Activated CD8-positive, alpha-beta memory T cell treated with anti-CD3 and anti-CD28 coated beads, Interleukin-2, amount 50 U/mL, for 1 hour (primary cell): Measurements from ENCODE around the gene LRRK1.

ENCODE experiments used
- DNase-seq: peaks from one replicate; pipeline ENCODE4 v3.0.0-alpha.2; 2020; ENCODE audit errors: extremely low read depth

The LRRK1 gene

GRCh38 chr15:101042320-101042719 is 123.2 kb downstream of the LRRK1 start:
- DNase-seq = no peak

GRCh38 chr15:101043011-101043410 is 123.9 kb downstream of the LRRK1 start:
- no peak for DNase-seq

GRCh38 chr15:101043911-101044624 is 124.9 kb downstream of the LRRK1 start:
- DNase-seq = no peak

GRCh38 chr15:101044625-101045235 is 125.6 kb downstream of the LRRK1 start:
- DNase-seq = no peak

- no peak for DNase-seq
These were observed 126.1 kb downstream of the LRRK1 start for GRCh38 chr15:101045236-101045646.

GRCh38 chr15:101045835-101046691 is 126.9 kb downstream of the LRRK1 start:
- no peak for DNase-seq

- DNase-seq = no peak
These were observed 127.7 kb downstream of the LRRK1 start for GRCh38 chr15:101046826-101047225.

- DNase-seq = no peak
These were observed 128.2 kb downstream of the LRRK1 start for GRCh38 chr15:101047301-101047781.

GRCh38 chr15:101048176-101048575 is 129.0 kb downstream of the LRRK1 start:
- DNase-seq = no peak

- no peak for DNase-seq
These were observed 129.4 kb downstream of the LRRK1 start for GRCh38 chr15:101048581-101049030.

GRCh38 chr15:101049282-101049681 is 130.1 kb downstream of the LRRK1 start:
- DNase-seq = no peak

- DNase-seq = no peak
These were observed 130.9 kb downstream of the LRRK1 start for GRCh38 chr15:101049856-101050622.

- DNase-seq = no peak
These were observed 131.6 kb downstream of the LRRK1 start for GRCh38 chr15:101050623-101051290.

- no peak for DNase-seq
These were observed 132.3 kb downstream of the LRRK1 start for GRCh38 chr15:101051291-101052030.

- no peak for DNase-seq
These were observed 133.0 kb downstream of the LRRK1 start for GRCh38 chr15:101052031-101052620.

- no peak for DNase-seq
These were observed 133.5 kb downstream of the LRRK1 start for GRCh38 chr15:101052681-101053121.

GRCh38 chr15:101053261-101053660 is 134.1 kb downstream of the LRRK1 start:
- DNase-seq = no peak

- no peak for DNase-seq
These were observed 135.0 kb downstream of the LRRK1 start for GRCh38 chr15:101054116-101054515.

GRCh38 chr15:101054991-101055390 is 135.8 kb downstream of the LRRK1 start:
- DNase-seq = no peak

- no peak for DNase-seq
These were observed 136.3 kb downstream of the LRRK1 start for GRCh38 chr15:101055411-101055810.
